ENCODE data around the gene SKP2.

DNA sequence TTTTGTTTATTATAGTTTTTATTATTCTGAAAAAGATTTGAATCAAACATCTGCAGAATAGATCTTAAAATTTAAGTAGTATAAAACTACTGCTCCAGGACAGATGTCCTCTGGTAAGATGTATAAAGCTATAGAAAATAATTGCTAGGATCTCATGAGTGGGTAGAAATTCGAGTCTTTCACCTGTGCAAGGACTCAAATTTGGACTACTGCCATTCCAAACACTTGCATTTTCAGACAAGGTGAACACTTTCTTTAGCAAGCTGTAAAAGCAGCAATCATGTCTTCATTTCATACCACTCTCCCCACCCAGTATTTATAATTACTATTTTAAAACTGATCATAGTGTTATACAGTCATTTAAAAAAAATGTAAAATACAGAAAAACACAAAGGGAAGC, 20.7 kb downstream of the SKP2 start:
- TF ChIP-seq, protein P1, sequence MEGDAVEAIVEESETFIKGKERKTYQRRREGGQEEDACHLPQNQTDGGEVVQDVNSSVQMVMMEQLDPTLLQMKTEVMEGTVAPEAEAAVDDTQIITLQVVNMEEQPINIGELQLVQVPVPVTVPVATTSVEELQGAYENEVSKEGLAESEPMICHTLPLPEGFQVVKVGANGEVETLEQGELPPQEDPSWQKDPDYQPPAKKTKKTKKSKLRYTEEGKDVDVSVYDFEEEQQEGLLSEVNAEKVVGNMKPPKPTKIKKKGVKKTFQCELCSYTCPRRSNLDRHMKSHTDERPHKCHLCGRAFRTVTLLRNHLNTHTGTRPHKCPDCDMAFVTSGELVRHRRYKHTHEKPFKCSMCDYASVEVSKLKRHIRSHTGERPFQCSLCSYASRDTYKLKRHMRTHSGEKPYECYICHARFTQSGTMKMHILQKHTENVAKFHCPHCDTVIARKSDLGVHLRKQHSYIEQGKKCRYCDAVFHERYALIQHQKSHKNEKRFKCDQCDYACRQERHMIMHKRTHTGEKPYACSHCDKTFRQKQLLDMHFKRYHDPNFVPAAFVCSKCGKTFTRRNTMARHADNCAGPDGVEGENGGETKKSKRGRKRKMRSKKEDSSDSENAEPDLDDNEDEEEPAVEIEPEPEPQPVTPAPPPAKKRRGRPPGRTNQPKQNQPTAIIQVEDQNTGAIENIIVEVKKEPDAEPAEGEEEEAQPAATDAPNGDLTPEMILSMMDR (IDR thresholded peaks at IDR 0.05; ENCODE audit: low read depth, low read length): no peak
- no peak for TF ChIP-seq POLR2A (IDR thresholded peaks at IDR 0.05; ENCODE audit: extremely low read depth, insufficient read length)
- TF ChIP-seq, protein P2, sequence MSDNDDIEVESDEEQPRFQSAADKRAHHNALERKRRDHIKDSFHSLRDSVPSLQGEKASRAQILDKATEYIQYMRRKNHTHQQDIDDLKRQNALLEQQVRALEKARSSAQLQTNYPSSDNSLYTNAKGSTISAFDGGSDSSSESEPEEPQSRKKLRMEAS (IDR thresholded peaks at IDR 0.05; ENCODE audit: low read depth, low read length): no peak
- TF ChIP-seq MYC (IDR thresholded peaks at IDR 0.05; ENCODE audit: low read depth, low read length): no peak
